Superior temporal gyrus (tissue), 1 donor: ENCODE data around the gene HES1.
"Not testable (repeated sequence)": the region's sequence is repeated elsewhere in the genome, so short reads cannot be mapped to it uniquely, and the experiment has no call there.

ENCODE experiments used
- DNase-seq: peaks from one replicate; pipeline ENCODE4 v3.0.0-alpha.2; 2016; ENCODE audit errors: extremely low spot score

The HES1 gene

GRCh38 chr3:194128202-194128918 is 7.6 kb upstream of the HES1 start:
- peak; percentile 46 for DNase-seq

- not testable (repeated sequence) for DNase-seq
Observed at GRCh38 chr3:194128919-194129295, 7.0 kb upstream of the HES1 start.

- no peak for DNase-seq
Observed at GRCh38 chr3:194129581-194130133, 6.3 kb upstream of the HES1 start.

- DNase-seq = no peak
Observed at GRCh38 chr3:194130188-194130587, 5.8 kb upstream of the HES1 start.

GRCh38 chr3:194130807-194131589 is 5.0 kb upstream of the HES1 start:
- DNase-seq = peak; percentile 56

- DNase-seq = no peak
Observed at GRCh38 chr3:194132465-194133286, 3.3 kb upstream of the HES1 start.

GRCh38 chr3:194133661-194134230 is 2.2 kb upstream of the HES1 start:
- peak; percentile 17 for DNase-seq

GRCh38 chr3:194134231-194134756 is 1.7 kb upstream of the HES1 start:
- no peak for DNase-seq

GRCh38 chr3:194134757-194135515 is 1.0 kb upstream of the HES1 start:
- peak; percentile 70 for DNase-seq

GRCh38 chr3:194135516-194135805 is 487 bp upstream of the HES1 start:
- no peak for DNase-seq

- peak; percentile 32 for DNase-seq
Observed at GRCh38 chr3:194136519-194137007, 615 bp downstream of the HES1 start.

- DNase-seq = no peak
Observed at GRCh38 chr3:194137008-194137505, 1.1 kb downstream of the HES1 start.

- DNase-seq = peak; percentile 29
Observed at GRCh38 chr3:194137506-194138474, 1.8 kb downstream of the HES1 start.

- DNase-seq = peak; percentile 29
Observed at GRCh38 chr3:194138732-194139070, 2.8 kb downstream of the HES1 start.

- no peak for DNase-seq
Observed at GRCh38 chr3:194139071-194139813, 3.3 kb downstream of the HES1 start.

GRCh38 chr3:194139814-194140391 is 4.0 kb downstream of the HES1 start:
- DNase-seq = no peak

GRCh38 chr3:194140520-194141414 is 4.8 kb downstream of the HES1 start:
- no peak for DNase-seq
